Activated naive CD8-positive, alpha-beta T cell treated with anti-CD3 and anti-CD28 coated beads, Interleukin-2, amount 10 ng/mL, durations not matched to agents 7 days and 5 days (primary cell): ENCODE measurements around the gene NCKIPSD. TPM values are rescaled to one million over a fixed set of nuclear protein-coding genes. Genes with fewer than 3 reads are reported as not detected.

Source experiments
- ATAC-seq: fragments of 150-1000 bp; cut with Tn5 transposase; one replicate; pipeline ENCODE4 v1.10.0; 2021; ENCODE audit warnings: low read depth, moderate library complexity
- POLR2A ChIA-PET: fragments of 350-600 bp; sonication (Branson Sonifier 250); formaldehyde crosslinking; loops from one replicate; lab custom pipeline; 2021; ENCODE audit warnings: antibody characterized with exemption; lab: Charles Lee
- DNase-seq: peaks from one replicate; pipeline ENCODE4 v3.0.0; 2021
- H3K27ac Mint-ChIP-seq: one replicate; pipeline ENCODE4 v1.8.0; 2022; ENCODE audit warnings: mild to moderate bottlenecking, mixed read lengths
- H3K27me3 Mint-ChIP-seq: one replicate; pipeline ENCODE4 v1.8.0; 2022; ENCODE audit warnings: mild to moderate bottlenecking, moderate library complexity, mixed read lengths
- H3K36me3 Mint-ChIP-seq: one replicate; pipeline ENCODE4 v1.8.0; 2021; ENCODE audit warnings: mild to moderate bottlenecking, mixed read lengths
- H3K4me1 Mint-ChIP-seq: one replicate; pipeline ENCODE4 v1.8.0; 2021; ENCODE audit warnings: mixed read lengths
- H3K4me3 Mint-ChIP-seq: one replicate; pipeline ENCODE4 v1.8.0; 2022; ENCODE audit warnings: mild to moderate bottlenecking, moderate library complexity, mixed read lengths
- H3K9me3 Mint-ChIP-seq: one replicate; pipeline ENCODE4 v1.8.0; 2021; ENCODE audit warnings: mixed read lengths
- total RNA-seq, 2 experiments: library from RNA; stranded (reverse); gene quantifications; one replicate each; pipeline ENCODE4 v1.2.3, GENCODE V29; 2021

NCKIPSD gene
- total RNA-seq, 2 experiments from 2014 or later = 46.9 to 48.7 TPM

- no peak for ATAC-seq
- no peak for DNase-seq
- POLR2A ChIA-PET = no interaction called here
- no peak overlapping the region for H3K27ac Mint-ChIP-seq
- H3K9me3 Mint-ChIP-seq = no peaks in the 10 kb centered on the region
- no peak overlapping the region for H3K4me3 Mint-ChIP-seq
- H3K36me3 Mint-ChIP-seq = peaks cover 34% of the 10 kb centered on the region
- H3K4me1 Mint-ChIP-seq = peaks cover 36% of the 10 kb centered on the region
- H3K27me3 Mint-ChIP-seq = no peaks in the 10 kb centered on the region
Measured at GRCh38 chr3:48711727-48712126, 26.0 kb upstream of the NCKIPSD start.

DNA sequence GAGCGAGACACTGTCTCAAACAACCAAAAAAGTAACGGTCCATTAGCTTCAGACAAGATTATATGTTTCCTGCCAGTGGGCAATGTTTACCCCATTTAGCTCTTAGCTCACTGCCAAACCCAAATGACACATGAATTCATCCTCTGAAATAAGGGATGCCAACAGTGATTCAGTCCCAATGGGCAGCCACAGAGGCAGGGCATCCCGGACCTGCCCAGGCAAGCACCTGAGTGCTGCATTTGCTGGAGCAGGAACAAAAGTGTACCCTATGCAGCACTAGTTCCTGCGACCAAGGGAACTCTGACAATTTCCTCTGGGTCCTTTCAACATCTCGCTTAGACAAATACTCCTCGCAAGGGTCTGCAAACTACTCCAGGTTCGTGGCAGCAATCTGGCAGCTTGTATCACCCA lies 23.3 kb upstream of the NCKIPSD start:
- Mint-ChIP-seq H3K4me1 (peaks cover 25% of the 10 kb centered on the region), H3K27ac (no peak overlapping the region), H3K36me3 (peaks cover 35% of the 10 kb centered on the region), H3K9me3 (no peaks in the 10 kb centered on the region), H3K4me3 (no peak overlapping the region), H3K27me3 (no peaks in the 10 kb centered on the region)
- DNase-seq (no peak), ATAC-seq (no peak)
- POLR2A ChIA-PET = interaction anchor here (1.1 kb wide), 1 partner anchor 8 kb away, joined by 4 read pairs; the partner anchor contains the start of gene IP6K2

GRCh38 chr3:48708481-48708889 lies 22.8 kb upstream of the NCKIPSD start:
- Mint-ChIP-seq H3K27ac (peak overlapping the region; percentile 70), H3K4me1 (peaks cover 25% of the 10 kb centered on the region), H3K4me3 (no peak overlapping the region), H3K9me3 (no peaks in the 10 kb centered on the region), H3K27me3 (no peaks in the 10 kb centered on the region), H3K36me3 (peaks cover 35% of the 10 kb centered on the region)
- POLR2A ChIA-PET = interaction anchor here (1.1 kb wide), 1 partner anchor 9 kb away, joined by 4 read pairs; the partner anchor contains the start of gene IP6K2
- DNase-seq (no peak), ATAC-seq (no peak)

- H3K4me1 Mint-ChIP-seq = peaks cover 22% of the 10 kb centered on the region
- POLR2A ChIA-PET = no interaction called here
- ATAC-seq (no peak), DNase-seq (no peak)
- H3K36me3 Mint-ChIP-seq = peaks cover 44% of the 10 kb centered on the region
- H3K4me3 Mint-ChIP-seq = no peak overlapping the region
- H3K9me3 Mint-ChIP-seq = no peaks in the 10 kb centered on the region
- H3K27ac Mint-ChIP-seq = no peak overlapping the region
- H3K27me3 Mint-ChIP-seq = no peaks in the 10 kb centered on the region
Measured at GRCh38 chr3:48707157-48707556, 21.4 kb upstream of the NCKIPSD start.

DNA sequence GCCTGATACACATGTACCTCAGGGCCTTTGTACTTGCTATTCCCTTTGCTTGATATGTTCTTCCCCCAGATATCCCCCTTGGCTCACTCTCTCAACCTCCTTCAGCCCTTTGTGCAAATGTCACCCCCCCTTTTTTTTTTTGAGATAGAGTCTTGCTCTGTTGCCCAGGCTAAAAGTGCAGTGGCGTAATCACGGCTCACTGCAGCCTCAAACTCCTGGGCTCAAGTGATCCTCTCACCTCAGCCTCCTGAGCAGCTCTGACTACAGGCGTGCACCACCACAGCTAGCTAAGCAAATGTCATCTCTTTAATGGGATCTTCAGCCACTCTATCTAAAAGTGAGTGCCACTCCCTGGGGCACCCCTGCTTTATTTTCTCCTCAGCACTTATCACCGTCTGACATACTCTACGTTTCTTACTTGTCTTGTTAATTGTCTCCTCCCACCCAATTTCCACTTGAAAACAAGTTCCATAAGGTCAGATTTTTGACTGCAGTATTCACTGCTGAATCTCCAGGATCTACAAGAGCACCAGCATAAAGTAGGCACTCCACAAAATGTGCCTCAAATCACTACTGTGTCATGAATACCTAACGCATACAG lies 16.7 kb upstream of the NCKIPSD start:
- DNase-seq (no peak), ATAC-seq (no peak)
- H3K4me3 Mint-ChIP-seq = no peak overlapping the region
- H3K4me1 Mint-ChIP-seq = peaks cover 5% of the 10 kb centered on the region
- peaks cover 34% of the 10 kb centered on the region for H3K36me3 Mint-ChIP-seq
- H3K9me3 Mint-ChIP-seq = no peaks in the 10 kb centered on the region
- POLR2A ChIA-PET = no interaction called here
- no peak overlapping the region for H3K27ac Mint-ChIP-seq
- no peaks in the 10 kb centered on the region for H3K27me3 Mint-ChIP-seq

- H3K27me3 Mint-ChIP-seq = no peaks in the 10 kb centered on the region
- H3K9me3 Mint-ChIP-seq = no peaks in the 10 kb centered on the region
- H3K36me3 Mint-ChIP-seq = peaks cover 29% of the 10 kb centered on the region
- H3K27ac Mint-ChIP-seq = no peak overlapping the region
- POLR2A ChIA-PET = no interaction called here
- DNase-seq = no peak
- no peak overlapping the region for H3K4me3 Mint-ChIP-seq
- ATAC-seq = no peak
- peaks cover 4% of the 10 kb centered on the region for H3K4me1 Mint-ChIP-seq
Measured at GRCh38 chr3:48700731-48701405, 15.2 kb upstream of the NCKIPSD start.

DNA sequence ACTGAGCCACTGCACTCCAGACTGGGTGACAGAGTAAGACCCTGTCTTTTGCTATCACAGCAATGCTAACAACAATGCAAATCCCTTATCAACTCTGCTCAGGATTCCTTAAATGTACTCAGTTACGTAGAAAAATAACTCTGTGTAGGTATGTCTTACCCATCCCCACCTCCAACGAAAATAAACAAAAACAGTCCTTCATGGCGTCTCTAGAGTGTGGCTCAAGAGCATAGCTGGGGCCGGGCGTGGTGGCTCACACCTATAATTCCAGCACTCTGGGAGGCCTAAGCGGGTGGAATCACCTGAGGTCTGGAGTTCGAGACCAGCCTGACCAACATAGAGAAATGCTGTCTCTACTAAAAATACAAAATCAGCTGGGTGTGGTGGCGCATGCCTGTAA lies 13.2 kb upstream of the NCKIPSD start:
- POLR2A ChIA-PET = no interaction called here
- no peak for ATAC-seq
- H3K9me3 Mint-ChIP-seq = no peaks in the 10 kb centered on the region

GRCh38 chr3:48697952-48698351 lies 12.2 kb upstream of the NCKIPSD start:
- no peaks in the 10 kb centered on the region for H3K27me3 Mint-ChIP-seq
- H3K36me3 Mint-ChIP-seq = peaks cover 29% of the 10 kb centered on the region
- H3K4me1 Mint-ChIP-seq = peaks cover 1% of the 10 kb centered on the region
- H3K9me3 Mint-ChIP-seq = no peaks in the 10 kb centered on the region
- ATAC-seq = no peak
- POLR2A ChIA-PET = interaction anchor here (0.7 kb wide), 2 partner anchors 40 to 718 kb away, joined by 3 to 4 read pairs; no protein-coding TSS in a partner anchor
- no peak for DNase-seq
- no peak overlapping the region for H3K4me3 Mint-ChIP-seq
- no peak overlapping the region for H3K27ac Mint-ChIP-seq

More for the DNA sequence above, 13.2 kb upstream of the NCKIPSD start:
- no peaks in the 10 kb centered on the region for H3K27me3 Mint-ChIP-seq
- H3K4me3 Mint-ChIP-seq = no peak overlapping the region
- no peak for DNase-seq
- peaks cover 27% of the 10 kb centered on the region for H3K36me3 Mint-ChIP-seq
- no peak overlapping the region for H3K27ac Mint-ChIP-seq
- peaks cover 1% of the 10 kb centered on the region for H3K4me1 Mint-ChIP-seq

DNA sequence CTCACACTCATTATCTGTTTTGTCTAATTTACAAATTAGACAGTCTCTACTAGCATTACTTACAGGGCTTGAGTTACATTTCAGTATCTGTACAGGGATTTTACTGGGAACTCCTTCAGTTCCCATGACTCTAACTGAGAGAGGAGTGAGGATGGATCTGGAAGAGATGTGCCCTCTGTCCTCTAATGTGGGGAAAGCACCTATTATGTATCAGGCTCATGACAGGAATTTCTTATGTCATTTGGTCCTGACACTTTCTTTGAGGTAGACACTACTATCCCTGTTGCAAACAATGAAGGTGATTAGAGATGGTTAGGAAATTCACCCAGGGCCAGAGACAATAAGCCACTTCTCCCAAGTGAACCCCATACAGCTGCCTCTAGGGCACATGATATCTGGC lies 10.9 kb upstream of the NCKIPSD start:
- no peaks in the 10 kb centered on the region for H3K9me3 Mint-ChIP-seq
- ATAC-seq (no peak), DNase-seq (no peak)
- no peaks in the 10 kb centered on the region for H3K27me3 Mint-ChIP-seq
- H3K36me3 Mint-ChIP-seq = peaks cover 22% of the 10 kb centered on the region
- no peak overlapping the region for H3K27ac Mint-ChIP-seq
- POLR2A ChIA-PET = no interaction called here
- no peak overlapping the region for H3K4me3 Mint-ChIP-seq
- peaks cover 2% of the 10 kb centered on the region for H3K4me1 Mint-ChIP-seq

GRCh38 chr3:48696156-48696555 lies 10.4 kb upstream of the NCKIPSD start:
- peaks cover 20% of the 10 kb centered on the region for H3K36me3 Mint-ChIP-seq
- H3K4me1 Mint-ChIP-seq = peaks cover 2% of the 10 kb centered on the region
- H3K9me3 Mint-ChIP-seq = no peaks in the 10 kb centered on the region
- H3K4me3 Mint-ChIP-seq = no peak overlapping the region
- H3K27ac Mint-ChIP-seq = no peak overlapping the region
- H3K27me3 Mint-ChIP-seq = no peaks in the 10 kb centered on the region
- ATAC-seq (no peak), DNase-seq (no peak)
- POLR2A ChIA-PET = no interaction called here

- no peaks in the 10 kb centered on the region for H3K9me3 Mint-ChIP-seq
- no peak for DNase-seq
- H3K4me3 Mint-ChIP-seq = no peak overlapping the region
- H3K36me3 Mint-ChIP-seq = peaks cover 20% of the 10 kb centered on the region
- POLR2A ChIA-PET = no interaction called here
- peaks cover 2% of the 10 kb centered on the region for H3K4me1 Mint-ChIP-seq
- no peak overlapping the region for H3K27ac Mint-ChIP-seq
- no peak for ATAC-seq
- no peaks in the 10 kb centered on the region for H3K27me3 Mint-ChIP-seq
Measured at GRCh38 chr3:48695393-48695753, 9.7 kb upstream of the NCKIPSD start.

DNA sequence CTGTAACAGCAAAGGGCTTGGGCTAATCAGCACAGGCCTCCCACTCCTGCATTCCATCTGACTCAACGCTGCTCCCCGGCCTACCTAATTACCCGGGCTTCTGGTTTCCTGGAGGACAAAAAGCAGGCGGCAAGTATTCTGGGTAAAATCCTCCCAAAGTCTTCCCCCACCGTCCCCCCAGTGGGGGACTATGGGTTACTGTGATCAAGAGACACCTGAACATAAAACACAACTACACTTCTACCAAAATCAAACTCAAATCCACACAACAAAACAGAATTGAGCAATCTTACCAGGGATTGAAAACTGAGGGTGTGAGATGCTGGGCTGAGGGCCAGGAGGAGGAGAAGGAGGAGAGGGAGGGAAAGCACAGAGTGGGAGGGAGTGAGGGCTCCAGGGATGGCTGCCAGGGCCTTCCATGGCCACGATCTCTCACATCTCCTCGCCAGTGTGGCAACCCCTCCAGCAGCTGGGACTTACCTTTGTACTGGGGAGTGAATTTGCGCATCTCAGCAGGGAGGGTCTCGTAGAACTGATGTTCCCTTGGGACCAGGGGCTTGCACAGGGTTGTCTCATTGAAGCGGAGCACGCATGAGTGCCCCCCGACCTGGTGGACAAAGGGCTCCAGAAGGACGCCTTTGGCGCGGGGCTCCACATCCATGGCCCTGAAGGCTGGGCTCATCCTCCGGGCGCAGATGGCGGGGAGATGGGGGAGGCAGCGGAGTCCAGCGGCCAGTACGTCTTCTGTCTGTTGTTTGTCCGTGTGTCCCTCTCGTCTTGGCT lies 9.1 kb upstream of the NCKIPSD start:
- Mint-ChIP-seq H3K4me3 (no peak overlapping the region), H3K4me1 (peaks cover 2% of the 10 kb centered on the region), H3K9me3 (no peaks in the 10 kb centered on the region), H3K27ac (peak overlapping the region; percentile 1), H3K36me3 (peaks cover 20% of the 10 kb centered on the region), H3K27me3 (no peaks in the 10 kb centered on the region)
- DNase-seq (no peak), ATAC-seq (no peak)
- POLR2A ChIA-PET = no interaction called here

GRCh38 chr3:48693826-48694225 lies 8.1 kb upstream of the NCKIPSD start:
- POLR2A ChIA-PET = no interaction called here
- Mint-ChIP-seq H3K9me3 (no peaks in the 10 kb centered on the region), H3K27ac (no peak overlapping the region), H3K4me3 (no peak overlapping the region), H3K36me3 (peaks cover 14% of the 10 kb centered on the region), H3K4me1 (peaks cover 2% of the 10 kb centered on the region), H3K27me3 (no peaks in the 10 kb centered on the region)
- DNase-seq (no peak), ATAC-seq (no peak)
